Kidney epithelial cell (primary cell): Measurements from ENCODE around the gene FHOD3. TPM values are rescaled to one million over a fixed set of nuclear protein-coding genes. Genes with fewer than 3 reads are reported as not detected.

Experiments used
- DNase-seq: peaks from one replicate; pipeline ENCODE4 v3.0.0-alpha.2; 2010; ENCODE audit warnings: low read depth
- H3K27me3 ChIP-seq: 2 replicates; pipeline ENCODE4 v1.6.0; 2011; ENCODE audit warnings: low read length; ENCODE audit not compliant: control insufficient read depth, insufficient read depth
- H3K36me3 ChIP-seq: 2 replicates; pipeline ENCODE4 v1.5.1; 2011; ENCODE audit warnings: low read length; ENCODE audit not compliant: control insufficient read depth, insufficient read depth
- H3K4me3 ChIP-seq: 2 replicates; pipeline ENCODE4 v1.5.1; 2011; ENCODE audit warnings: low read depth, mild to moderate bottlenecking, control low read depth, low read length
- CTCF ChIP-seq: IDR thresholded peaks from 2 replicates; pipeline ENCODE4 v1.5.1; 2011; ENCODE audit warnings: mild to moderate bottlenecking, moderate library complexity, low read length, control low read depth, inconsistent platforms; ENCODE audit not compliant: insufficient read depth, poor library complexity, severe bottlenecking
- total RNA-seq: library from RNA; depleted of rRNA; stranded (reverse); fragments of >200 nt; gene quantifications from 2 replicates; pipeline ENCODE4 v1.2.3, GENCODE V29; 2015

FHOD3 gene
- total RNA-seq, 1 donor from 2014 or later: 47.2 TPM

GRCh38 chr18:36711014-36711725, 413.7 kb downstream of the FHOD3 start:
- DNase-seq: no peak
- Histone ChIP-seq H3K4me3 (no peak overlapping the region), H3K36me3 (peaks cover 2% of the 10 kb centered on the region), H3K27me3 (no peaks in the 10 kb centered on the region)
- TF ChIP-seq CTCF: no peak

GRCh38 chr18:36711813-36712444, 414.4 kb downstream of the FHOD3 start:
- H3K4me3 ChIP-seq: no peak overlapping the region
- H3K36me3 ChIP-seq: peaks cover 2% of the 10 kb centered on the region
- no peak for TF ChIP-seq CTCF
- H3K27me3 ChIP-seq: no peaks in the 10 kb centered on the region
- peak; percentile 82 for DNase-seq

GRCh38 chr18:36714476-36714875, 417.0 kb downstream of the FHOD3 start:
- Histone ChIP-seq H3K4me3 (no peak overlapping the region), H3K27me3 (no peaks in the 10 kb centered on the region), H3K36me3 (no peaks in the 10 kb centered on the region)
- TF ChIP-seq CTCF: no peak
- no peak for DNase-seq

DNA sequence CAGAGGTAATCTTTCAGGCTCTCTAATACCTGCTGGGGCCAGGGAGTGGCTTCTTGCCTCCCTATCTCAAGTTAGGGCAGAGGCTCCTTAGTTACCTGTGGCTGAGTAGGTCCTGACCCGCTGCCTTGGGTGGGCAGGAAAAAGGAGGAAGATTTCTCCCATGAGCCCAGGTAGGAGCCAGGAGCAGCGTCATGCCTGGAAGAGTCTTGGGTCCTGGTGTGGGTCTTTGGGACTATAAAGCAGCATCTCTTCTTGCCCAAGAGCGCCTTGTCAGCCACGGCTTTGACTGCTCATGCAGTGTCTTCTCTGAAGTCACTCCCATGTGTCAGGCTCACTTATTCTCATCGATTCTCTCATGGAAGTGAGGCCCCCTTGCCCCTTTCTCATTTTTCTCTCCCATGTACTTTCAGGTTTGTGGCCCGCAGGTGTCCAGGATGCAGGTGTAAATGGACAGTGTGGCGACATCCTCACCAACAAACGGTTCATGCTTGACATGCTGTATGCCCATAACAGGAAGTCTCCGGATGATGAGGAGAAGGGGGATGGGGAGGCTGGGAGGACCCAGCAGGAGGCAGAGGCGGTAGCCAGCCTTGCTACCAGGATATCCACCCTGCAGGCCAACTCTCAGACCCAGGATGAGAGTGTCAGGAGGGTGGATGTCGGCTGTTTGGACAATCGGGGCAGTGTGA, 420.1 kb downstream of the FHOD3 start:
- Histone ChIP-seq H3K36me3 (no peaks in the 10 kb centered on the region), H3K4me3 (no peak overlapping the region), H3K27me3 (no peaks in the 10 kb centered on the region)
- TF ChIP-seq CTCF: no peak
- DNase-seq: no peak

- DNase-seq: no peak
- no peak for TF ChIP-seq CTCF
- H3K4me3 ChIP-seq: no peak overlapping the region
- H3K27me3 ChIP-seq: no peaks in the 10 kb centered on the region
- no peaks in the 10 kb centered on the region for H3K36me3 ChIP-seq
Observed at GRCh38 chr18:36718705-36719328, 421.3 kb downstream of the FHOD3 start.
